HT-29 (cell line): ENCODE measurements around the gene ZNF536. TPM values are rescaled to one million over a fixed set of nuclear protein-coding genes. Genes with fewer than 3 reads are reported as not detected.

Source experiments
- DNase-seq: peaks from one replicate; pipeline ENCODE4 v3.0.0-alpha.2; 2015; ENCODE audit warnings: low spot score
- total RNA-seq: library from RNA; depleted of rRNA; stranded (reverse); fragments of >200 nt; shearing (Covaris generic); gene quantifications from 2 replicates; pipeline ENCODE4 v1.2.3, GENCODE V29; 2014

The ZNF536 gene
- total RNA-seq, 1 experiment from 2014 or later, result not detected

DNA sequence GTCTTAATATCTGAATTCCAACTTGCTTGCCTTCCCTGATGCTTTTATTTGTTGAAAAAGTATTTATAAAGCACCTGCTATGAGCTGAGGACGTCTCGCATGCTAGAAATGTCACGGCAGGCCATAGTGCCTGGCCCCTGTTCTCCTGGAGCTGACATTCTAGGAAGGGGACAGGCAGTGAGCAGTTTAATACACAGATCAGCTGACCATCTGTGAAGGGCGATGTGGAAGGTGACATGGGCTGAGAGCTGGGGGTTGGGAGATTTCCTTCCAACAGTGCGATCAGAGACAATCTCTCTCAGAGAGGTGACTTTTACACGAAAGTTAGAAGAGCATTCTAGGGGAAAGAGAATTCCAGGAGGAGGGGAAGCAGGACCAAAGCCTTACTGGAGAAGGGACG is 153.2 kb downstream of the ZNF536 start:
- no peak for DNase-seq

DNA sequence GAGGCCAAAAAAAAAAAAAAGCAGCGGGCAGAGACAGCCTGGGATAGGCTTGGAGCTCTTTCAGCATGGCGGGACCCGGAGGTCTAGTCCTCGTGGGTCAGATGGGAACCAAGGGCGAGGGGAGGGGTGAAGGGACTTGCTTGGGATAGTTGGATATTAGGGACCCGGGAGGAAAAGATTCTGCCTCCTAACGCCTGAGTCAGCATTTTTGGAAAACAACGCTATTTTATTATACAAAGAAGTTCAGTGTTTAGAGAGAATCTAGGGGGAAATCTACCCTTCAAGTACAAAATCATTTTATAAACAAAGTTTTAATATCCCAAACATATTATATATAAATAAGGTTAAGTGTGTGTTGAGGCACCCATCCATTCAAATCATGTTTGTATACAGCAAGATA is 156.7 kb downstream of the ZNF536 start:
- no peak for DNase-seq

DNA sequence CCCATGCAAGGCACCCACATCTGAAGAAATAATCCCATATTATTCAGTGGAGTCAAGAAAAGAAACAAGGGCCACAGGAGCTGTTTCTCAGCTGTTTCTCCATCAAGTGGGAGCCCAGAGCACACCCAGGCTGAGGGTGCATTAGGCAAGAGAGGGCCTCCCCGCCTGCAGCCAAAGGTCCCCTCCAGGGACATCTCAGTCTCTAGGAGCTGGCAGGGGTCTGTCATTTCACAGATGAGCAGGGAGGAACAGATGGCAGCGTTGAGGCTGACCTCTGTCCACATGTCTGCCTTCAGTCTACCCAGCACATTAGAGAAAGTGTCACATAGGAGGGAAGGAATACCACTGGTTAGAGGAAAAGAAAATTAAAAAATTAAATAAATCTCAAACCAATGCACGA is 157.7 kb downstream of the ZNF536 start:
- no peak for DNase-seq

DNA sequence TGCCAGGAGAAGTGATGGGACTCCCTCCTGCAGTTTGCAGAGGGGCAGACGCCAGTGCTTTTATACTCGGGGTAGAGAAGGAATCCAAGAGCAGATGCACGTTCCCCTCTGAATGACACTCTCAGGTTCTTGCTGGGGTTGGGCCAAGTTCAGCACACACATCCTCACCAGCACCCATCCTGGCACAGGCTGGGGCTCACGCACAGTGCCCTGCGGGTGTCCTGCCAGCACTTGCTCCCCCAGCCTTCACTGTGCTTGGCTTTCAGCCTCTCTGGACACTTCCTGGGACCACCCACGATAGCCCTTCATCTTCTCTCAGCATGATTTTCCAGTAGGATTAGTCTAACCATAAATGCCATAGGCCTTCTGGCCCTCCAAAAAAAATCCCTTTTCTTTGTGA is 158.6 kb downstream of the ZNF536 start:
- DNase-seq, result no peak

DNA sequence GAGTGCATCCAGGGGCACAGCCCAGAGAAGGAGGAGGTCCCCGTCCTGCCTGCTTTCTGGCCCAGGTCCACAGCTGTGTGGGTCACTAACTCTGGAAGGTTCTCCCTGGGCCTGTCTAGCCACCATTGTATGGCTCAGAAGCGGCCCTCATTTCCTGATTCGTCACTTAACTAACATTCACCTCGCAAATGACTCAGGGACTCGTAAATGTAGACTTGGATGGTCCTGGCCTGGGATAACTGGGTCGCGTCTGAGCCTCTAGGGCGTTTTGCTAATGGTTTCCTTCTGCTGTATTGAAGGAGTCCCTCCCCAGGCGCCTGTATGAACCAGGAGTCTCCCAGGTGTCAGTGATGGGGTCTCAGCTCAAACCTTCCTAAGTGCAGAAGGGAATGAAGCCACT is 162.8 kb downstream of the ZNF536 start:
- no peak for DNase-seq

DNA sequence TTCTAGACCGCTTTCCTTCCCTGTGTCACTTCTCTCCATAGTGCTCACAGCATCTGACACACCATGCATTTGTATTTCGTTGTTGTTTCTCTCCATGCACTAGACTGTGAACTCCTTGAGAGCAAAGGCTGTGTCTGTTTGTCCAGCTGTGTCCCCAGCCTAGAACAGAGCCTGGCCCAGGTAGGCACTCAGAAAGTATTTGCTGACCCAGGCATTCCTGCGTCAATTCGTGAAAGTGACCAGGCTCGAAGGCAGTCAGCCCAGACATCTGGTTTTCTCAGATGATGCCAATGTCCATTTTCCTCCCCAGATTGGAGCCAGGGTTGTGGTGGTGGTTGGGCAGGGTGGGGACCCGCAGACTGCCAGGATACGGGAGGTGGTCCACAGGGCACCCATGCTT is 164.8 kb downstream of the ZNF536 start:
- no peak for DNase-seq

DNA sequence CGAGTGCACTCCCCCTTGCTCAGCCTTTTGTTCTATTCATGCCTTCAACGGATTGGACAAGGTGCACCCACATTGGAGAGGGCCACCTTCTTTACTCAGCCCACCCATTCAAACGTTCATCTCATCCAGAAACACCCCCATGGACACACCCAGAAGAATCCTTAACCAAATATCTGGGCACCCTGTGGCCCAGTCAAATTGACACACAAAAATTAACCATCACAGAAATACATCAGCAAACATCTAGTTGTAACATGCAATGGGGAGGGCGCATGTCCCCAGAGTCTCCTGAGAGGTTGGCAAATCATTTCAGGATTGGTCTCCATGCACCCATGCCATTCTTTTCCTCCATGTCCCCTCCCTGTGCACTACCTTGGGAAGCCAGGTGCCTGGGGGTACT is 167.1 kb downstream of the ZNF536 start:
- no peak for DNase-seq

DNA sequence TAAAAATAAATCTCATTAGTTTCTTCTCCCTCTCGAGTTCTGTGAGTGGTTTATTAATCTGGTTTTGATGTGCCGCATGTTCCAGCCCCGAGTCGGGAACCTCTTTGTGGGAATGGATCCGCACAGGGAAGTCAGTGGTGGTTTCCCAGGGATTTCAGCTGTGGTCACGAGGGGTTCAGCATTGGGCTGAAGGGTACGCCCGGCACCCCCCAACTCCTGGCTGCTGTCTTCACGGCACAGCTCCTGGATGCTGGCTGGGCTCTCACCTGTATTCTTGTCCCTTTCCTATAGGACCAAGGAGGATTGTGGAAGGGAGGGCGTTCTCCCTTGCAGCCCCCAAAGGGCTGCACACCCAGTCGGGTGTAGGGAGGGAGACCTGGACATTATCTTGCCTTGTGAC is 167.8 kb downstream of the ZNF536 start:
- no peak for DNase-seq

DNA sequence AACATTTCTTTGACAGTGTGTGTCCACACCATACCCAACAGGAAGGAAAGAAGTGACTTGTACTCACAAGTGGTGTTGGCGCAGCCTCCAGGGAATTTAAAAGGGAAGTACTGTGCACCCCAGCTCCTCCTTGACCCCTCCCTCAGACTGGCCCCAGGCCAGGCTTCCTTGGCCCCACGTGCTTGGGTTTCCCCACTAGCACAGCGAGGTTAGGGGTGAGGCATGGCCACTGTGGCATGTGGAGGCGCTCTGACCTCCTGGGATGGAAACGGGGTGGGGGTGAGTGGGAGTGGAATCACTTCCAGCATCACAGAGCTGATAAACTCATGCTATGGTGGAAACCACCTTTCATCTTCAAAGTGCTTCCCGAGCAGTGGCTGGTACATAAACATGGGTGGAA is 168.6 kb downstream of the ZNF536 start:
- no peak for DNase-seq

DNA sequence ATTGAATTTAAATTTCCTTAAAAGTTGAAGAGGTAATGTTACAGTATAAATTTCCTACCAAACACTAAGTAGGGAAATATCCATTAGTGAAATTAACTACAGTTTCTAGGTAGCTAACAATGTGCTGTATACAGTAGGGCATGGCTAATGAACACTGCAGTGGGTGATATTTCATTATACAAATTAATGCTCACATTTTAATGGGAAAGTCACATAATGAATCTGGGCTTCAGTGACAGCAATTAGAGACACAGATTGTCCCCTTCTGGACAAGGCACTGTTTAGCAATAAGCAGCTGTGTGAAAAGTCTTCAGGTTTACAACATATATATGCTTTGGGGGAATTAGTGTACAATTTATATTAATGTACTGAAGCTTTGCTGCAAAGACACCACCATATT is 169.4 kb downstream of the ZNF536 start:
- no peak for DNase-seq

DNA sequence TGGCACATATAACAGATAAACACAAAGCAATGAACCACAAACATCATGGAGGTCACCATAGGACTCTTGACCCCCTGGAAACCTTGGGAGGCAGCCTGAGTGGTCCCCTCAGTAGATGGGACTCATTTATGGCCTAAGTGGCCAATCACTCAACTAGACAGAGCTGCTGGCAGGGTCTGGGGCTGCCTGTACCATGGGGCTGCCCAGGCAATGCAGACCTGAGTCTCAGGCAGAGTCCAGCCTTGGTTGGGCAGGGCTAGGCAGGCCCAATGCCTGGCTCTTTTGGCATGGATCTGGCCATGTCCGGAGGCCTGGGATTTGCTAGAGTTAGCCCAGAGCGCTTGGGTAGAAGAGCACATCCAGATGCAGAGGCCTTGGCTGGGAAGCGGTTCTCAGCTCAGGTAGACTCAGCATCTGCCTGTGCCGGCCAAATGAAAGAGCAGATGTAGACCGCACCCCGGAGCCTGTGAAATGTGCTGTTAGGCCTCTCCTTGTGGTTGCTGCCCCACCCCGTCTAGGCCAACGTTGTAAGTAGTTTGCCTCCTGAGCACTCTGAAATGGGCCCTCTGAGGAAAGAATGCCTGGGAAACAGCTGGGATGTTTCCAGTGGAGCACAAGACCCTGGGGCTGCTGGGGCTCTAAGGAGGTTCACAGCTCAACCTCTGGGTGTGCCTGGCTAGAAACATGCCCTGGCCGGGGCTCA is 171.2 kb downstream of the ZNF536 start:
- DNase-seq, result no peak

DNA sequence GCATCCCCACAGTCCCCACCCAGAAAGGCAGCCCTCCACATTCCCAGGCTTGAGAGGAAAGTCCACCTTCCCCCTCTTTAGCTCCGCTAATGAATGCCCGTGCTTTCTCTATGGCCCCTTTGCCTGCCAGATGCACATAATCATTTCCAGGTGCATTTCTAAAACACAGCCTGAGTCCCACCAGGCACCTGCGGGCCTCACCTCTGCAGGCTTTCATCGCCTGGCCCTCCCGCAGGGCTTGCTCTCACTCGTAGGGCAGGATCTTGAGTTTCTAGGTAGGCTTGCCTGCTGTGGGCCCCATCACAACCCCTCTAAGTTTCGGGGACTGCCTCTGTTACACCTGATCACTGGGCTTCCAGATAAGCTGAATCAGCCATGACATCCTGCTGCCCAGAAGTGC is 173.6 kb downstream of the ZNF536 start:
- no peak for DNase-seq

DNA sequence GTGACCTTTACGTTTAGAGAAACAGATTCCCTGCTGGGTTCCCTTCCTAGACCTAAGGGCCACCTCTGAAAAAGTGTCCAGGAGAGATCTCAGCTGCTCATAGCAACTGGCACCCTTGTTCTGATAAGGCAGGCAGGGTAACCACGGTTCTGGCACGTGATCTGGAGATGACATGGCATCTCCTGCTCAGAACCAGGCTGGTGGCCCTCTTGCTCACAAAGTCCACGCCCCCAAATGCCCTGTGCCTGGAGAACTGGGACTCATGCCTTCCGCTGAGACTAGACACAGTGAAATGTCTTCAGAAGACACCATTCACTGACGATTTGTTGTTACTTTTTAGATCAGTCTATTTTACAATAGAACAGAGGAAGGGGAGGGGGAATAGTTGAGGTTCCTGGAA is 174.1 kb downstream of the ZNF536 start:
- no peak for DNase-seq

DNA sequence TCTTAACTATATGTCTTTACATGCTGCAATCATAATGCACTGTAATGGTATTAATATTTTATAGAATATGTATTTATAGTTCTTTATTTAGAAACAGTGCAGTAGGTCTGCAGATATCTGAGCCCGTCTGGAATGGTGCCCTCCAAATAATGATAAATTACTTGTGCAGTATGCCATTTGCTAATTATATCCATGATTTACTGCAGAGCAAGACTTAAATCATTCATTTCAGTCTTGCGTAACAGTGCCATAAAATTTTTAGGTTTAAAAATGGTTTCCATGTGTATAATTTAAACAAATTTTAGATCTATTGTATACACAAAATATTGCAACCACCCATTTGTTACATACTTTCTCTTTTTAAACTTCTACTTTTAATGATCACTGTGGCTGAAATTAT is 175.1 kb downstream of the ZNF536 start:
- DNase-seq, result no peak

DNA sequence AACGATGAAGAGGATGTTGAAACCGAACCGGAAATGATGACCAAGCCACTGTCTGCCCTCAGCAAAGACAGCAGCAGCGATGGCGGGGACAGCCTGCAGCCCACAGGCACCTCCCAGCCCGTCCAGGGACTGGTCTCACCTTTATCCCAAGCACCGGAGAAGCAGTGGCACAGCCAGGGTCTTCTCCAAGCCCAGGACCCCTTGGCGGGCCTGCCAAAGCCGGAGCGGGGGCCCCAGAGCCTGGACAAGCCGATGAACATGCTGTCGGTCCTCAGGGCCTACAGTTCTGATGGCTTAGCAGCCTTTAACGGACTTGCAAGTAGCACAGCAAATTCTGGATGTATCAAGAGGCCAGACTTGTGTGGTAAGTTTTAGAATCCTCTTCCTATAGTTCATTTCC is 177.0 kb downstream of the ZNF536 start:
- DNase-seq, result no peak

DNA sequence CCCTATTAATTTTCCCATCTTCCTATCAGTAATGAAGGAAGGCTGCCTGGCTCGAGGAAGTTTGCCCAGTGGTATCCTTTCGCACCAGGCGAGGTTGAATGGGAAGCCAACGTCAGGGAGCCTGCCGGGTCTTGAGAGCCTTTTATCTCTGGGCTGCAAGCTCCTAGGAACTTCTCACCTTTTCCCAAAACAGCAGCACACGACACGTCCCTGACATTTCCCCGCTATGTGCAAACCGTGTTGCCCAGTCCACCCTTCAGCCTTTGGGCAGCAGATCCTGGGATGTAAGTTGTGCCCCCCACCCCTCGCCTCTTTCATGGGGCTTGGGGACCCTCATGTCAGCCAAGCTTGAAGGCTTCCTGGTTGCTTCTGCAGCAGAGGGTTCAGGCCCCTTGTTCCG is 179.1 kb downstream of the ZNF536 start:
- no peak for DNase-seq

DNA sequence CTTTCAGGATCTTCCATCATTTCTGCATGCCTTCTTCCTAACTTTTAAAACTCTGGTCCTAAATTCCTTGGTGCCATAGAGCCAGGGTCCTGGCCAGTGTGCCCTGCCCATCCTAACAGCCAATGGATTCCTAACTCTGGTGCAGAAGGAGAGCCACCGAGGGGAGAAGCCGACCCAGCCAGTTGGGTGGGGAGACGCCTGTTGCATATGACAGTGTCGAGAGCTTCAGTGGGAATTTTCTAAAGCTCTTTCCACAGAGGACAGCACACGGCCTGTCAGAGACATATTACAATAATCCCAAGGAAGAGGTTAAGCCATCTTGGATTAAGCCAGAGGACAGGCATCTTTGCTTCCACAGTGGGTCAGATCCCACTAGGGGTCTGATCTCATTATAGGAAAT is 180.4 kb downstream of the ZNF536 start:
- no peak for DNase-seq

DNA sequence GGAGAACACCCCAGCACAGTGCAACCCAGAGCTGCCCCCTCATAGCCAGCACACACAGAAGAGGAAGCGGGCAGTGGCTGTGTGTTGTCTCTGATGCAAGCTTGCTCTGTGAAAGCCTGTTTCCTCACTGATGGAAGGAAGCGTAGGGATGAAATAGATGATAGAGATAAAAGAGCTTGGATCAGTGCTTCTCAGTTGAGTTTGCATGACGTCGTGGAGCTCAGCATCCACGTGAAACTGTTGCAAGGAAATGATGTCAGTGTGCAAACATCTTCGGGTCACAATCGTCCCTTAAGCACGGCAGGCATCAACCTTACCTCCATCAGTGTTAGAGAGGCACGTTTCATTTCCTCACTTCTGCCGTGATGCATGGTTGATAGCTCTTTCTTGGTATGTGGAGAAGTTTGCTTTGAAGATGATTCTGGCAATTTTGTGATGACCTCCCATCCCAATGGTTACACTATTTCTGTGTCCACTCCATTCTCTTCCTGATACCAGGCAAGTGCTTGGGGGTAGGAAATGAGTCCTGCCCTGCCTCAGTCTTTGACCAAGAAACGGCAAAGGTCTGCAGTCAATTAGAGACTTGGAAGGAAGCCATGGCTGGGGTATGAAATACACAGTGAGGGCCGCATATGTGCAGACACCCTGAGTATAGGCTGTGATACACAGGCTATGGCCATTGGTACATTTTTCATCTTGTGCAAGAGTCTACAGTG is 183.0 kb downstream of the ZNF536 start:
- DNase-seq, result no peak

DNA sequence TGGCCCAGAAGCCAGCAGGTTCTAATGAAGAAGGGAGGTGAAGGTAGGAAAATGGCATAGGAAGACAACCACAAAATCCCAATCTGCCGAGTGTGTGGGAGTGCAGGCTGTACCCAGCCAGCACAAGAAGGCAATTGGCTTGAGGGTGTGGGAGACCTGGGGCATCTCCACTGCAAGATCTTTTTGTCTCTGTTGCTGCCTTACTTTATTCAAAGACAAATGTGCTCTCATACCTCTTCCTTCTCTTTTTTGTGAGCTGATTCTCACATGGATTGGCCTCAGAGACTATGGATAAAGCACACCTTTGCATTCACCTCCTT is 183.6 kb downstream of the ZNF536 start:
- DNase-seq, result no peak

DNA sequence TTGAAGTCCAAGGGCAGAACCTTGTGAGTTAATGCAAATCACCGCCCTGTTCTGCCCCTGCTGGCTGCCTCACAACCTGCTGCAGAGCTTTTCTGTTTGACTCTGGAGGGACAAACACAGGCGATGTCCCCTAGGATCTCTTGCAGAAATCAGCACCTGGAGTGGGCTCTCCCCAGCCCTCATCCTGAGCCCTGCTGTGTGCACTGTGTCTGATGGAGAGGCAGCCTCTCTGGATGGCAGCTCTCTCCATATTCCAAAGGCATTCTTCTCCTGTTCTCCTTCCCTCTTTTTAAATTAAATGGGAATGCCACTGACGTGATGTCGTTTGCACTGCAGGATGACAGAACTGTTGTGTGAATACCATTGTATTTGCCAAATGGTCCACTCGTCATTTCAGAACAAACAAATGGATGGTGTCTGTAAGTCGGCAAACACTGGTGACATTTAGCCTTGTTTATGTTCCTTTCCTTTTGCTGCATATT is 184.1 kb downstream of the ZNF536 start:
- no peak for DNase-seq

DNA sequence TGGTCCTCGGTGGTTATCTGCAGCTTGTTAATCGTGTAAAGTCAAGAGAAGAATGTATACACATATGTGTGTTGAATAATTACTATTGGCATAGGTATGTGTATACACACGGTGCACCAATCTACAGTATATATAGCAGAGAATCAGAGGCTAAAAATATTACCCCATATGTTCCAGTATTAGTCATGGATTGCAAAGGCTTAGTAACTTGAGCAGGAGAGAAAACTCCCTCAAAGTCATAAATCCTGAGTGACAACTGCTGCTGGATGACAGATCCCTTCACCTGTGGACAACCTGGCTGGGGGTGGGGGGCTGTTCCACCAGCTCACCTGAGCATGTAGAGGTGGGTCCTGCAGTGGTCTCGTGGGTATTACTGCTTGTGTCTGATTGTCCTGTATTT is 185.0 kb downstream of the ZNF536 start:
- DNase-seq, result no peak

DNA sequence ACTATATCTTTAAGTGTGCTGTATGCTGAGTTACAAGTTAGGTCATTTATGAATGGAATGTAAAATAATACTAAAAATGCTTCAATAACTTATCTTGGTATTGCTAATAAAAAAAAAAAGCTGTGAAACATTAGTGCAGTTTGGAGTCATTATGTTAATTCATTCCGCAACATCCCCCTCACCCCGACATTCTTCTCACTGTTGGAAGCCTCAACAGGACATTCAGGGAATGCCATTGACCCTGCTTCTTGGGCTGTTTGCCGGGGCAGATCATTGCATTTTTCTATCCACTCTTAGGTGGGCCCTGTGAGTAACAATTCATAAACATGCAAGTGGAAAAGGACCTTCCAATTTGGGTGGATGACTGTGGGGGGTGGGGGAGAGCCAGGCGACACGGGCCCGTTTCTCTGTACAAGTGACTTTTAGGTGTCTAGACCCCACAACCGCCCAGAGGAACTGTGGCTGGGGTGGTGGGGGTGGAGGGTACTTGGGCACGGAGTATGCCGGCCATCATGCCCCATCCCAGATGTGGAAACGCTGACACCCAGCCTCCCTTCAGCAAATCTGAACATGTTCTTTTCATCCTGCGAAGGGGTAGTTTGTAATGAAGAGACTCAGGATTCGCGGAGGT is 185.9 kb downstream of the ZNF536 start:
- DNase-seq, result no peak

DNA sequence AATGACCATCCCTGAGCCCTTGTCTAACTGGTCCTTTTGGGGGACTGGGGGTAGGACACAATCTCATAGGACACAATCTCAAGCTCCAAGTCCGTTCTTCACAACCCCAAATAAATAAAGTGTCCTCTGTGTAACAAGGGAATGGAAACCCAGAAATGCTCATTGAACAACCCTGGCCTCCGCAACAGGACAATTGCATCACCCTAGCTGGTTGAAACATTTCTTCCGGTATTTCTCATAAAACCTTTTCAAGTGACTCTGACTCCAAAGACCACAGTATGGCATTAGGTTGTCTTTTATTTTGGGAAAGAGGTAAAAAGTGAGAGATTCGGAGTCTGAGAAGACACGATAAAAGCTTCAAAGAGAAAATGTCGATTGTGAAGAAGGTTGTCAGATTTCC is 186.6 kb downstream of the ZNF536 start:
- no peak for DNase-seq
